Measurements from ENCODE around the gene LMAN1L. TPM values are rescaled to one million over a fixed set of nuclear protein-coding genes. Genes with fewer than 3 reads are reported as not detected.
"Not testable (repeated sequence)": the region's sequence is repeated elsewhere in the genome, so short reads cannot be mapped to it uniquely, and the experiment has no call there.

LMAN1L gene
- total RNA-seq, 1 donor from 2014 or later: 0.65 TPM

- Mint-ChIP-seq H3K36me3 (no peaks in the 10 kb centered on the region), H3K27ac (peak overlapping the region; percentile 50), H3K4me1 (peaks cover 46% of the 10 kb centered on the region), H3K4me3 (peak overlapping the region; percentile 85), H3K9me3 (no peaks in the 10 kb centered on the region), H3K27me3 (ENCODE audit: low read depth) (peaks cover 2% of the 10 kb centered on the region)
- DNase-seq (ENCODE audit: low spot score in 2 of 2, unreplicated experiment in 2 of 2): no peak
- TF ChIP-seq CTCF (IDR thresholded peaks at IDR 0.05; ENCODE audit: unreplicated experiment): no peak
Measured at GRCh38 chr15:74783808-74784175, 28.8 kb upstream of the LMAN1L start.

- H3K27me3 Mint-ChIP-seq (ENCODE audit: low read depth): peaks cover 2% of the 10 kb centered on the region
- no peaks in the 10 kb centered on the region for H3K9me3 Mint-ChIP-seq
- H3K4me1 Mint-ChIP-seq: peaks cover 53% of the 10 kb centered on the region
- H3K36me3 Mint-ChIP-seq: no peaks in the 10 kb centered on the region
- DNase-seq (ENCODE audit: low spot score in 2 of 2, unreplicated experiment in 2 of 2): no peak
- TF ChIP-seq CTCF (IDR thresholded peaks at IDR 0.05; ENCODE audit: unreplicated experiment): no peak
- H3K4me3 Mint-ChIP-seq: no peak overlapping the region
- H3K27ac Mint-ChIP-seq: peak overlapping the region; percentile 16
Measured at GRCh38 chr15:74784426-74785193, 28.0 kb upstream of the LMAN1L start.

- H3K36me3 Mint-ChIP-seq: no peaks in the 10 kb centered on the region
- peaks cover 48% of the 10 kb centered on the region for H3K4me1 Mint-ChIP-seq
- DNase-seq (ENCODE audit: low spot score in 2 of 2, unreplicated experiment in 2 of 2): no peak
- TF ChIP-seq CTCF (IDR thresholded peaks at IDR 0.05; ENCODE audit: unreplicated experiment): no peak
- peaks cover 2% of the 10 kb centered on the region for H3K27me3 Mint-ChIP-seq (ENCODE audit: low read depth)
- H3K9me3 Mint-ChIP-seq: no peaks in the 10 kb centered on the region
- peak overlapping the region; percentile 16 for H3K27ac Mint-ChIP-seq
- no peak overlapping the region for H3K4me3 Mint-ChIP-seq
Measured at GRCh38 chr15:74785194-74786032, 27.2 kb upstream of the LMAN1L start.

GRCh38 chr15:74786081-74786480 is 26.6 kb upstream of the LMAN1L start:
- not testable (repeated sequence) for H3K27me3 Mint-ChIP-seq (ENCODE audit: low read depth); H3K27ac Mint-ChIP-seq; H3K36me3 Mint-ChIP-seq; H3K4me3 Mint-ChIP-seq; DNase-seq (ENCODE audit: low spot score in 2 of 2, unreplicated experiment in 2 of 2); H3K9me3 Mint-ChIP-seq
- H3K4me1 Mint-ChIP-seq: peaks cover 44% of the 10 kb centered on the region

- no peaks in the 10 kb centered on the region for H3K36me3 Mint-ChIP-seq
- TF ChIP-seq CTCF (IDR thresholded peaks at IDR 0.05; ENCODE audit: unreplicated experiment): no peak
- no peak overlapping the region for H3K4me3 Mint-ChIP-seq
- no peaks in the 10 kb centered on the region for H3K27me3 Mint-ChIP-seq (ENCODE audit: low read depth)
- no peak overlapping the region for H3K27ac Mint-ChIP-seq
- DNase-seq (ENCODE audit: low spot score in 2 of 2, unreplicated experiment in 2 of 2): no peak
- no peaks in the 10 kb centered on the region for H3K9me3 Mint-ChIP-seq
- peaks cover 39% of the 10 kb centered on the region for H3K4me1 Mint-ChIP-seq
Measured at GRCh38 chr15:74786551-74787165, 26.0 kb upstream of the LMAN1L start.
